ENCODE measurements around the gene PTGDS.

PTGDS gene

GRCh38 chr9:137014166-137014565 is 36.9 kb downstream of the PTGDS start:
- Histone ChIP-seq H3K4me3 (ENCODE audit: low read depth, low read length) (no peak overlapping the region), H3K27ac (ENCODE audit: extremely low read depth, low read depth, low read length) (no peak overlapping the region), H3K4me1 (ENCODE audit: control insufficient read depth, insufficient read depth, low read length) (no peaks in the 10 kb centered on the region), H3K36me3 (ENCODE audit: control insufficient read depth in 2 of 2, insufficient read depth in 1 of 2, low read length in 2 of 2) (peaks cover 0 to 64% of the 10 kb centered on the region in 2 experiments; a peak in 1 of 3 replicates), H3K9me3 (ENCODE audit: control insufficient read depth, insufficient read depth, low read depth, low read length) (no peaks in the 10 kb centered on the region)
- ChIA-PET POLR2A (no interaction called here), CTCF (no interaction called here)
- peak; percentile 9; the same call in 1 of the 2 replicates for TF ChIP-seq HIC1 (tag by site-specific recombination; IDR thresholded peaks at IDR 0.05)
- no peak for TF ChIP-seq ZSCAN23 (tag by site-specific recombination; IDR thresholded peaks at IDR 0.05)
- TF ChIP-seq ZNF2 (tag by site-specific recombination; IDR thresholded peaks at IDR 0.05), result no peak
- 0 out of 2 replicates have a peak, but pooled peaks have one; percentile 5 for TF ChIP-seq ZFHX2 (tag by site-specific recombination; conservative IDR thresholded peaks at IDR 0.05)
- no peak for TF ChIP-seq ZNF214 (tag by site-specific recombination; IDR thresholded peaks at IDR 0.05; ENCODE audit: borderline replicate concordance)
- TF ChIP-seq ZNF341 (tag by site-specific recombination; IDR thresholded peaks at IDR 0.05; ENCODE audit: low read depth), result no peak
- TF ChIP-seq ZBTB11 (tag by site-specific recombination; conservative IDR thresholded peaks at IDR 0.05; ENCODE audit: low read depth), result no peak
- no peak for TF ChIP-seq ZNF148 (tag by site-specific recombination; IDR thresholded peaks at IDR 0.05; ENCODE audit: borderline replicate concordance)

GRCh38 chr9:137014776-137015539 is 37.7 kb downstream of the PTGDS start:
- POLR2A ChIA-PET, result interaction anchor here (1.0 kb wide), 1 partner anchor 19 kb away, joined by 4 read pairs; the partner anchor contains the start of gene CLIC3
- TF ChIP-seq ZNF37A (tag by site-specific recombination; IDR thresholded peaks at IDR 0.05) (no peak), ZIC2 (tag by site-specific recombination; IDR thresholded peaks at IDR 0.05) (peak; percentile 83), KLF17 (tag by site-specific recombination; IDR thresholded peaks at IDR 0.05) (no peak), ZNF202 (tag by site-specific recombination; IDR thresholded peaks at IDR 0.05; ENCODE audit: borderline replicate concordance) (no peak), ZNF596 (tag by site-specific recombination; IDR thresholded peaks at IDR 0.05) (no peak), BCL11B (tag by site-specific recombination; IDR thresholded peaks at IDR 0.05; ENCODE audit: low read depth) (no peak), ZNF555 (tag by site-specific recombination; conservative IDR thresholded peaks at IDR 0.05) (no peak), ZNF776 (tag by site-specific recombination; IDR thresholded peaks at IDR 0.05; ENCODE audit: borderline replicate concordance) (no peak), ATF2 (tag by site-specific recombination; IDR thresholded peaks at IDR 0.05; ENCODE audit: low read depth) (no peak)

More at GRCh38 chr9:137014776-137015539, 37.7 kb downstream of the PTGDS start:
- Histone ChIP-seq H3K9me3 (ENCODE audit: control insufficient read depth, insufficient read depth, low read depth, low read length) (no peaks in the 10 kb centered on the region), H3K4me3 (ENCODE audit: low read depth, low read length) (no peak overlapping the region), H3K27ac (ENCODE audit: extremely low read depth, low read depth, low read length) (no peak overlapping the region), H3K4me1 (ENCODE audit: control insufficient read depth, insufficient read depth, low read length) (no peaks in the 10 kb centered on the region), H3K36me3 (ENCODE audit: control insufficient read depth in 2 of 2, insufficient read depth in 1 of 2, low read length in 2 of 2) (peaks cover 0 to 59% of the 10 kb centered on the region in 2 experiments; a peak in 1 of 3 replicates)
- CTCF ChIA-PET, result interaction anchor here (0.7 to 1.8 kb wide), 4 partner anchors 12 to 120 kb away, joined by 3 to 6 read pairs (median 4); no protein-coding TSS in a partner anchor

Measured in HEK293 (cell line).